TTC549 (cell line): ENCODE measurements around the gene MCF2L.

ENCODE experiments used
- FAIRE-seq: peaks from 2 replicates; lab custom pipeline; 2012; peaks lifted over from hg19 to GRCh38; lab: Jason Lieb, UNC

The MCF2L gene

GRCh38 chr13:113129921-113130750, 161.1 kb downstream of the MCF2L start:
- no peak for FAIRE-seq

- no peak for FAIRE-seq
Observed at GRCh38 chr13:113135281-113135760, 166.3 kb downstream of the MCF2L start.

- FAIRE-seq = no peak
Observed at GRCh38 chr13:113137691-113138298, 168.8 kb downstream of the MCF2L start.

GRCh38 chr13:113138792-113139551, 170.0 kb downstream of the MCF2L start:
- FAIRE-seq = no peak

- FAIRE-seq = no peak
Observed at GRCh38 chr13:113139577-113139976, 170.6 kb downstream of the MCF2L start.

- FAIRE-seq = no peak
Observed at GRCh38 chr13:113140677-113141600, 171.9 kb downstream of the MCF2L start.

GRCh38 chr13:113141601-113141970, 172.6 kb downstream of the MCF2L start:
- no peak for FAIRE-seq

- FAIRE-seq = no peak
Observed at GRCh38 chr13:113142876-113143275, 173.9 kb downstream of the MCF2L start.

GRCh38 chr13:113143466-113144254, 174.6 kb downstream of the MCF2L start:
- no peak for FAIRE-seq

- FAIRE-seq = no peak
Observed at GRCh38 chr13:113144255-113144629, 175.2 kb downstream of the MCF2L start.

- FAIRE-seq = no peak
Observed at GRCh38 chr13:113145496-113145895, 176.5 kb downstream of the MCF2L start.

- FAIRE-seq = no peak
Observed at GRCh38 chr13:113145911-113146598, 177.0 kb downstream of the MCF2L start.

- no peak for FAIRE-seq
Observed at GRCh38 chr13:113146750-113147149, 177.7 kb downstream of the MCF2L start.

- FAIRE-seq = no peak
Observed at GRCh38 chr13:113147206-113147605, 178.2 kb downstream of the MCF2L start.

- no peak for FAIRE-seq
Observed at GRCh38 chr13:113148407-113148806, 179.4 kb downstream of the MCF2L start.

GRCh38 chr13:113148940-113149503, 180.0 kb downstream of the MCF2L start:
- FAIRE-seq = no peak
